Measurements from ENCODE around the gene NDUFAF7. TPM values are rescaled to one million over a fixed set of nuclear protein-coding genes. Genes with fewer than 3 reads are reported as not detected.

The NDUFAF7 gene
- total RNA-seq, 1 donor from 2014 or later = 25.1 TPM

DNA sequence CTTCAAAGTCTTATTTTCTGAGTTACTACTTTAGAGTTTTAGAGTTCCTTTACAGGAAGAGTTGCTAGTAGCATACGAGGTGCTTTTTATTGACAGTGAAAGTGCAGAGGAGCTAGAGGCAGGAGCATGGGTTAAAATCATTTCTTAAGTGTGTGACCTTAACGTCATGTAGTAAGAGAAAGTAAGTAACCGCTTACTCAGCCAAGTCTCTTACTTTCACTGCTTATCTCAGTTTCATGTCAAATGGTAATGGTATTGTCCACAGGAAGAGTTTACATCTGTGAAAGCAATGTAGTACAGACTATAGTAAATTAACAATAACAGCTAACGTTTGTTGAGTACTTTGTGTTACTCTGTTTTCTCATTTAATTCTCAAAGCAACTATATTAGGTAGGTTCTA, 12.6 kb downstream of the NDUFAF7 start:
- Mint-ChIP-seq H3K4me3 (no peak overlapping the region), H3K9me3 (peaks cover 3% of the 10 kb centered on the region), H3K27ac (ENCODE audit: unreplicated experiment) (no peak overlapping the region), H3K4me1 (no peaks in the 10 kb centered on the region), H3K36me3 (ENCODE audit: low read depth) (peaks cover 21% of the 10 kb centered on the region), H3K27me3 (ENCODE audit: low read depth) (no peaks in the 10 kb centered on the region)
- DNase-seq (ENCODE audit: low read depth, low spot score) = no peak
- TF ChIP-seq CTCF (conservative IDR thresholded peaks at IDR 0.05) = no peak

GRCh38 chr2:37244755-37245154, 13.3 kb downstream of the NDUFAF7 start:
- H3K4me3 Mint-ChIP-seq = no peak overlapping the region
- no peak overlapping the region for H3K27ac Mint-ChIP-seq (ENCODE audit: unreplicated experiment)
- no peak for DNase-seq (ENCODE audit: low read depth, low spot score)
- peaks cover 21% of the 10 kb centered on the region for H3K36me3 Mint-ChIP-seq (ENCODE audit: low read depth)
- H3K4me1 Mint-ChIP-seq = no peaks in the 10 kb centered on the region
- no peak for TF ChIP-seq CTCF (conservative IDR thresholded peaks at IDR 0.05)
- peaks cover 3% of the 10 kb centered on the region for H3K9me3 Mint-ChIP-seq
- no peaks in the 10 kb centered on the region for H3K27me3 Mint-ChIP-seq (ENCODE audit: low read depth)

GRCh38 chr2:37246205-37246604, 14.7 kb downstream of the NDUFAF7 start:
- Mint-ChIP-seq H3K4me1 (no peaks in the 10 kb centered on the region), H3K36me3 (ENCODE audit: low read depth) (peaks cover 24% of the 10 kb centered on the region), H3K4me3 (no peak overlapping the region), H3K27ac (ENCODE audit: unreplicated experiment) (no peak overlapping the region), H3K9me3 (peaks cover 3% of the 10 kb centered on the region), H3K27me3 (ENCODE audit: low read depth) (no peaks in the 10 kb centered on the region)
- no peak for DNase-seq (ENCODE audit: low read depth, low spot score)
- TF ChIP-seq CTCF (conservative IDR thresholded peaks at IDR 0.05) = no peak

DNA sequence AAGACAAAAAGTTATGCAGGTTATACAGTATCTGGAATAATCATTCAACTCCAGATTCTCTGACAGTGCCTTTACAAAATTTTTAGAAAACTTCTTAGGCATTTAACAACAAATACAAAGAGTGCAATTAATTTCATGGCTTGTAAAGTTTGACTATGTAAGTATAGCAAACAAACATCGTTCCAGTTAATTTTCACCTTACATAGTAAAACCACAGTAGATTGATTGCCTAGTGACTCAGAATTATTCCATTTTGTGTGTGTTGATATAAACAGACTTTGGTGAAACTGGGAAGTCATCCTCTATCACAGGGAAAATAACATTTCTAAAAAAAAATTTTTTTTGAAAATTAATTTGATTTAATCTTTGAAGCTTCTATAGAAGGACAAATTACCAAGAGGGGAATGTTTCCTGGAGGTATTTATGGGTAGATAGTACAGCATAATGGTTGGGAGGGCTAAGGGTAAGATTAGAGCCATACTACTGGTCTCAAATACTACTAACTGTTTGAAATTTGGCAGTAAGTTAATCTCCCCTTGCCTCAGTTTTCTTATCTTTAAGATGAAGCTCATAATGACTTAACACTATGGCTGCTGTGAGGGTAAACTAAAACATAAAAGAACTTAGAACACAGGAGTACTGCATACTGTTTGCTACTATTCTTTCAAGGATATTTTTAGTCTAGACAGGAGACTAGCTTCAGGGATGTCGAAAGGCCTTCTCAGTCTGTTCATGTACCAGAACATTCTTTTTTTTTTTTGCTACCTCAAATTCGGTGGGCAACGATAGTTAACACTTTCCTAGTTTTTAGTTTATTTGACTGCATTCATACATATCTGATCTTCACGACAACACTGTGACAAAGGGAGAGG, 19.6 kb downstream of the NDUFAF7 start:
- no peak overlapping the region for H3K27ac Mint-ChIP-seq (ENCODE audit: unreplicated experiment)
- H3K4me1 Mint-ChIP-seq = no peaks in the 10 kb centered on the region

DNA sequence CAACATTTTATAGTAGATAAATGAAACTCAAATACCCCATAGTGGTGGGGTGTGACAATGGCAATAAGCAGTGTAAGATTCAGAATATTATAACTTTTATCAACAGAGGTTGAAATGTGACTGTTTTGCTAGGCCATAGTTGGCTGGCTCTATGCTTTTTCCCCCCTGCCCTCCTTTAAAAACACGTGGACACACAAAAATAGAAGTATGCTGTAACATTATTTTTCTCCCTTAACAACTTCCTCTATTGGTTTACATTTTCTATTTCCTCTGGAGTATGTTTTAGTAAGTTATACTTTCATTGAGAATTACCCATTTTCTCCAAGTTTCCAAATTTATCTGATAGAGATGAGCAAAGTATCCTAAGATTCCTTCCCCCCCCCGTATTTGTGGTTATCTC, 31.1 kb downstream of the NDUFAF7 start:
- no peak overlapping the region for H3K4me3 Mint-ChIP-seq
- H3K27me3 Mint-ChIP-seq (ENCODE audit: low read depth) = no peaks in the 10 kb centered on the region
- H3K36me3 Mint-ChIP-seq (ENCODE audit: low read depth) = peaks cover 4% of the 10 kb centered on the region
- no peaks in the 10 kb centered on the region for H3K9me3 Mint-ChIP-seq
- no peaks in the 10 kb centered on the region for H3K4me1 Mint-ChIP-seq
- no peak for TF ChIP-seq CTCF (conservative IDR thresholded peaks at IDR 0.05)
- DNase-seq (ENCODE audit: low read depth, low spot score) = no peak
- H3K27ac Mint-ChIP-seq (ENCODE audit: unreplicated experiment) = no peak overlapping the region

More for the DNA sequence above, 19.6 kb downstream of the NDUFAF7 start:
- DNase-seq (ENCODE audit: low read depth, low spot score) = no peak
- Mint-ChIP-seq H3K9me3 (no peaks in the 10 kb centered on the region), H3K4me3 (no peak overlapping the region), H3K36me3 (ENCODE audit: low read depth) (peaks cover 17% of the 10 kb centered on the region), H3K27me3 (ENCODE audit: low read depth) (no peaks in the 10 kb centered on the region)
- no peak for TF ChIP-seq CTCF (conservative IDR thresholded peaks at IDR 0.05)

Data from neural crest cell (in vitro differentiated cells).